C4-2B (cell line): Measurements from ENCODE around the gene SLC2A10.

Experiments used
- H3K27ac ChIP-seq: fragments of 450-650 bp; 2 replicates; pipeline ENCODE4 v1.5.1; 2017
- CTCF ChIP-seq: fragments of 450-650 bp; conservative IDR thresholded peaks from 2 replicates; pipeline ENCODE4 v1.5.1; 2017; ENCODE audit warnings: mild to moderate bottlenecking
- ZFX ChIP-seq: fragments of 450-650 bp; IDR thresholded peaks from 2 replicates; pipeline ENCODE4 v1.6.1; 2017

The SLC2A10 gene

GRCh38 chr20:46720776-46721425 lies 11.5 kb downstream of the SLC2A10 start:
- TF ChIP-seq ZFX (no peak), CTCF (no peak)
- H3K27ac ChIP-seq: no peak overlapping the region

- TF ChIP-seq CTCF (no peak), ZFX (no peak)
These were observed 12.0 kb downstream of the SLC2A10 start for GRCh38 chr20:46721476-46721875.

GRCh38 chr20:46722450-46722849 lies 13.0 kb downstream of the SLC2A10 start:
- TF ChIP-seq CTCF (no peak), ZFX (no peak)
- H3K27ac ChIP-seq: no peak overlapping the region

More at GRCh38 chr20:46721476-46721875, 12.0 kb downstream of the SLC2A10 start:
- H3K27ac ChIP-seq: no peak overlapping the region

GRCh38 chr20:46723039-46723438 lies 13.6 kb downstream of the SLC2A10 start:
- TF ChIP-seq CTCF: no peak
- no peak for TF ChIP-seq ZFX
- no peak overlapping the region for H3K27ac ChIP-seq

GRCh38 chr20:46724343-46724959 lies 15.0 kb downstream of the SLC2A10 start:
- TF ChIP-seq ZFX: no peak
- no peak for TF ChIP-seq CTCF
- H3K27ac ChIP-seq: no peak overlapping the region

- TF ChIP-seq ZFX: no peak
- TF ChIP-seq CTCF: no peak
- no peak overlapping the region for H3K27ac ChIP-seq
These were observed 16.0 kb downstream of the SLC2A10 start for GRCh38 chr20:46725186-46726165.
